RWPE1 (cell line): ENCODE results near the gene TMEM117.

ENCODE experiments used
- CTCF ChIA-PET: fragments of 350-600 bp; sonication (Branson Sonifier 250); formaldehyde crosslinking; extraction: SDS; loops from one replicate; lab custom pipeline; 2021; lab: Yijun Ruan, JAX
- POLR2A ChIA-PET: fragments of 400-600 bp; formaldehyde crosslinking; extraction: SDS; loops from one replicate; lab custom pipeline; 2020; ENCODE audit warnings: antibody characterized with exemption; ENCODE audit not compliant: low non-redundant PET; lab: Yijun Ruan, JAX
- DNase-seq: peaks from one replicate; pipeline ENCODE4 v3.0.0; 2012; ENCODE audit warnings: low spot score
- H3K27ac ChIP-seq: fragments of 450-650 bp; 2 replicates; pipeline ENCODE4 v1.5.1; 2017
- CTCF ChIP-seq: fragments of 450-650 bp; conservative IDR thresholded peaks from 2 replicates; pipeline ENCODE4 v1.5.1; 2017; ENCODE audit warnings: low read depth, mild to moderate bottlenecking

The TMEM117 gene

GRCh38 chr12:43815416-43815815, 20.5 kb upstream of the TMEM117 start:
- no peak overlapping the region for H3K27ac ChIP-seq
- CTCF ChIA-PET: interaction anchor here (0.6 to 0.7 kb wide), 2 partner anchors 88 to 1530 kb away, joined by 3 read pairs; no protein-coding TSS in a partner anchor
- POLR2A ChIA-PET: no interaction called here
- DNase-seq: no peak
- no peak for TF ChIP-seq CTCF

- CTCF ChIA-PET: interaction anchor here (0.6 kb wide), 2 partner anchors 90 to 128 kb away, joined by 3 to 4 read pairs; no protein-coding TSS in a partner anchor
- POLR2A ChIA-PET: no interaction called here
- no peak overlapping the region for H3K27ac ChIP-seq
- TF ChIP-seq CTCF: no peak
- DNase-seq: no peak
Measured at GRCh38 chr12:43816168-43816567, 19.7 kb upstream of the TMEM117 start.

GRCh38 chr12:43824207-43824775, 11.6 kb upstream of the TMEM117 start:
- no peak for DNase-seq
- TF ChIP-seq CTCF: no peak
- ChIA-PET CTCF (no interaction called here), POLR2A (no interaction called here)
- H3K27ac ChIP-seq: no peak overlapping the region

- POLR2A ChIA-PET: no interaction called here
- CTCF ChIA-PET: interaction anchor here (0.6 to 0.7 kb wide), 2 partner anchors 43 to 57 kb away, joined by 3 read pairs; no protein-coding TSS in a partner anchor
- no peak for DNase-seq
- TF ChIP-seq CTCF: no peak
- H3K27ac ChIP-seq: no peak overlapping the region
Measured at GRCh38 chr12:43826681-43827080, 9.2 kb upstream of the TMEM117 start.

- no peak for DNase-seq
- no peak overlapping the region for H3K27ac ChIP-seq
- POLR2A ChIA-PET: no interaction called here
- no peak for TF ChIP-seq CTCF
- CTCF ChIA-PET: interaction anchor here (0.6 to 0.7 kb wide), 2 partner anchors 43 to 56 kb away, joined by 3 read pairs; no protein-coding TSS in a partner anchor
Measured at GRCh38 chr12:43827093-43827492, 8.8 kb upstream of the TMEM117 start.

- POLR2A ChIA-PET: no interaction called here
- CTCF ChIA-PET: interaction anchor here (0.6 kb wide), 1 partner anchor 27 kb away, joined by 3 read pairs; no protein-coding TSS in a partner anchor
- no peak for TF ChIP-seq CTCF
- H3K27ac ChIP-seq: no peak overlapping the region
- no peak for DNase-seq
Measured at GRCh38 chr12:43832463-43833168, 3.3 kb upstream of the TMEM117 start.
